HepG2 (cell line): ENCODE results near the gene SLC22A12. TPM values are rescaled to one million over a fixed set of nuclear protein-coding genes. Genes with fewer than 3 reads are reported as not detected.

Source experiments
- ATAC-seq: fragments of 200-7000 bp; cut with Tn5 transposase; 3 replicates; pipeline ENCODE4 v1.9.1; 2020; ENCODE audit warnings: mild to moderate bottlenecking, moderate library complexity
- BruUV-seq: library from RNA; stranded (reverse); fragments of 400-500 nt; replicated peaks from 2 replicates; lab custom pipeline; 2021; lab: Mats Ljungman, UMichigan
- CTCF ChIA-PET: fragments of 300-600 bp; formaldehyde crosslinking; extraction: SDS; loops from one replicate; lab custom pipeline; 2021; ENCODE audit warnings: low total read pairs, inconsistent platforms, low intra/inter-chr PET ratio; lab: Yijun Ruan, JAX
- POLR2A ChIA-PET: fragments of 350-600 bp; sonication (Branson Sonifier 250); formaldehyde crosslinking; loops from one replicate; lab custom pipeline; 2020; ENCODE audit warnings: antibody characterized with exemption, inconsistent platforms; lab: Yijun Ruan, JAX
- DNase-seq: peaks from one replicate; pipeline ENCODE4 v3.0.0-alpha.2; 2015; ENCODE audit warnings: low spot score
- FAIRE-seq: peaks from 3 replicates; lab custom pipeline; 2011; peaks lifted over from hg19 to GRCh38; lab: Jason Lieb, UNC
- H2AFZ ChIP-seq: one replicate; pipeline ENCODE4 v1.6.1; 2011; ENCODE audit warnings: low read length, inconsistent platforms
- H3K27ac ChIP-seq: fragments of 300-600 bp; 3 replicates; pipeline ENCODE4 v1.8.0; 2011; ENCODE audit warnings: mixed run types, mild to moderate bottlenecking, mixed read lengths, low read length, inconsistent platforms; ENCODE audit not compliant: insufficient read depth; ENCODE audit errors: extremely low read length
- H3K27me3 ChIP-seq, 2 experiments: fragments of 200-600 bp in 1 of 2; 2 replicates in 1 of 2; 3 replicates in 1 of 2; pipeline versions ENCODE4 v1.6.0 to v1.8.0; 2011; ENCODE audit warnings: low read length in 2 of 2, mild to moderate bottlenecking in 2 of 2, moderate library complexity in 2 of 2, inconsistent platforms in 1 of 2; ENCODE audit not compliant: insufficient read depth in 2 of 2, control insufficient read depth in 1 of 2
- H3K36me3 ChIP-seq, 2 experiments: fragments of 200-600 bp in 1 of 2; replicated peaks in 1 of 2; 2 replicates in 1 of 2; 3 replicates in 1 of 2; pipeline versions ENCODE4 v1.5.1 to v1.8.0; 2011; ENCODE audit warnings: low read length in 2 of 2, inconsistent platforms in 1 of 2; ENCODE audit not compliant: insufficient read depth in 2 of 2, control insufficient read depth in 1 of 2
- H3K4me1 ChIP-seq: 2 replicates; pipeline ENCODE4 v1.5.1; 2012; ENCODE audit warnings: low read length, inconsistent platforms; ENCODE audit not compliant: insufficient read depth
- H3K4me2 ChIP-seq: 2 replicates; pipeline ENCODE4 v1.6.0; 2011; ENCODE audit warnings: low read depth, low read length, inconsistent platforms
- H3K4me3 ChIP-seq, 3 experiments: fragments of 200-600 bp in 1 of 3; sonication (generic), shearing (Covaris generic) in 1 of 3; replicated peaks in 1 of 3; 2 replicates each; pipeline ENCODE4 v1.5.1; 2011 to 2016; ENCODE audit warnings: low read length in 3 of 3, inconsistent platforms in 2 of 3, low read depth in 2 of 3, mild to moderate bottlenecking in 2 of 3, control low read depth in 1 of 3, mixed read lengths in 1 of 3; ENCODE audit not compliant: insufficient read depth in 1 of 3
- H3K79me2 ChIP-seq: one replicate; pipeline ENCODE4 v1.6.1; 2011; ENCODE audit warnings: low read length, inconsistent platforms; ENCODE audit not compliant: insufficient read depth
- H3K9ac ChIP-seq: 2 replicates; pipeline ENCODE4 v1.6.0; 2011; ENCODE audit warnings: mild to moderate bottlenecking, low read depth, low read length, inconsistent platforms; ENCODE audit not compliant: insufficient read depth
- H3K9me3 ChIP-seq: 2 replicates; pipeline ENCODE4 v1.5.1; 2012; ENCODE audit warnings: mild to moderate bottlenecking, low read length
- H4K20me1 ChIP-seq: 2 replicates; pipeline ENCODE4 v1.6.0; 2011; ENCODE audit warnings: inconsistent platforms, mild to moderate bottlenecking, low read length, moderate library complexity; ENCODE audit not compliant: insufficient read depth
- FLYWCH1 ChIP-seq: sonication (generic); formaldehyde crosslinking; IDR thresholded peaks from 2 replicates; pipeline ENCODE4 v1.8.1; 2023; ENCODE audit warnings: mild to moderate bottlenecking, missing genetic modification reagents
- SALL2 ChIP-seq: sonication (generic); formaldehyde crosslinking; IDR thresholded peaks from 2 replicates; pipeline ENCODE4 v1.8.1; 2023; ENCODE audit warnings: mild to moderate bottlenecking, missing genetic modification reagents, inconsistent platforms
- SRY ChIP-seq: sonication (generic); formaldehyde crosslinking; IDR thresholded peaks from 2 replicates; pipeline ENCODE4 v1.8.0; 2022; ENCODE audit warnings: mild to moderate bottlenecking, missing genetic modification reagents
- THAP7 ChIP-seq: sonication (generic); formaldehyde crosslinking; IDR thresholded peaks from 2 replicates; pipeline ENCODE4 v1.8.1; 2023; ENCODE audit warnings: mild to moderate bottlenecking, missing genetic modification reagents
- ZMAT5 ChIP-seq: sonication (generic); formaldehyde crosslinking; IDR thresholded peaks from 2 replicates; pipeline ENCODE4 v1.5.0; 2020; ENCODE audit warnings: mild to moderate bottlenecking, low read depth, missing genetic modification reagents, borderline replicate concordance
- ZNF614 ChIP-seq: IDR thresholded peaks from 2 replicates; pipeline ENCODE4 v1.6.1; 2018; ENCODE audit warnings: missing biosample characterization, missing genetic modification reagents, inconsistent platforms, borderline replicate concordance
- WGBS: methylation state at CpG from one replicate; pipeline ENCODE4 v1.1.6; 2017; ENCODE audit warnings: low lambda C conversion rate; 5-methylcytosine and 5-hydroxymethylcytosine counted together
- in situ Hi-C: cut with HindIII; loops from 2 replicates; pipeline ENCODE4 v1.10.0; 2017; ENCODE audit warnings: low pct_unique_long_range_greater_than_20kb; ENCODE audit not compliant: extremely low pct_ligation_motif_present
- intact Hi-C: fragments of 100-400 bp; cut with micrococcal nuclease; formaldehyde crosslinking; loops from one replicate; pipeline ENCODE4 v1.10.0; 2022; ENCODE audit not compliant: unreplicated experiment
- polyA plus RNA-seq, 8 experiments: library from polyadenylated mRNA; depleted of rRNA in 3 of 8; stranded (reverse) in 7 of 8; unstranded in 1 of 8; fragments of >200 nt; fragmentation: Illumina TruSeq in 4 of 8; extraction: Trizol in 4 of 8; gene quantifications; 2 replicates each; pipeline versions ENCODE4 v1.2.1 to v1.2.3, GENCODE V29; 2011 to 2016; ENCODE audit warnings: low read depth in 4 of 8, missing spikeins in 1 of 8, mixed read lengths in 1 of 8; ENCODE audit not compliant: insufficient read depth in 1 of 8
- total RNA-seq, 5 experiments: library from RNA; depleted of rRNA; stranded (reverse); fragments of >200 nt; fragmentation: Illumina TruSeq; extraction: Trizol; gene quantifications; 2 replicates each; pipeline ENCODE4 v1.2.3, GENCODE V29; 2016; ENCODE audit warnings: low read depth in 1 of 5

SLC22A12 gene
- total and polyA plus RNA-seq, 2 of the 13 experiments (the other 11 are each of a cell fraction or from before 2014, with no cell fraction given): not detected

- no peak for TF ChIP-seq SALL2 (CRISPR knock-in tag)
- no peak for TF ChIP-seq SRY
- no peak for TF ChIP-seq ZMAT5 (CRISPR knock-in tag)
- no peak for TF ChIP-seq FLYWCH1
- TF ChIP-seq THAP7 (CRISPR knock-in tag): no peak
- no peak for TF ChIP-seq ZNF614 (CRISPR knock-in tag)
- 45% methylated on average over 7 of the region's 12 CpGs for WGBS
Observed at GRCh38 chr11:64601605-64602465, 10.8 kb downstream of the SLC22A12 start.

More at GRCh38 chr11:64601605-64602465, 10.8 kb downstream of the SLC22A12 start:
- Histone ChIP-seq H3K79me2 (no peaks in the 10 kb centered on the region), H2AFZ (no peak overlapping the region), H3K4me3 (no peak overlapping the region), H4K20me1 (no peaks in the 10 kb centered on the region), H3K36me3 (no peaks in the 10 kb centered on the region), H3K4me1 (no peaks in the 10 kb centered on the region; the same call in 1 of the 2 replicates), H3K9ac (no peak overlapping the region), H3K27me3 (peaks cover 10 to 34% of the 10 kb centered on the region in 2 experiments; a peak in 3 of 5 replicates), H3K4me2 (no peak overlapping the region), H3K27ac (no peak overlapping the region), H3K9me3 (no peaks in the 10 kb centered on the region)
- DNase-seq (no peak), FAIRE-seq (no peak), ATAC-seq (no peak)
- intact Hi-C loops: no loop called here
- in situ Hi-C loops: no loop called here
- no TSS peak for BruUV-seq
- ChIA-PET POLR2A (no interaction called here), CTCF (no interaction called here)
